ENCODE data around the gene SH2D2A. TPM values are rescaled to one million over a fixed set of nuclear protein-coding genes. Genes with fewer than 3 reads are reported as not detected.

The SH2D2A gene
- total RNA-seq, 1 donor from 2014 or later = 2.2 TPM

DNA sequence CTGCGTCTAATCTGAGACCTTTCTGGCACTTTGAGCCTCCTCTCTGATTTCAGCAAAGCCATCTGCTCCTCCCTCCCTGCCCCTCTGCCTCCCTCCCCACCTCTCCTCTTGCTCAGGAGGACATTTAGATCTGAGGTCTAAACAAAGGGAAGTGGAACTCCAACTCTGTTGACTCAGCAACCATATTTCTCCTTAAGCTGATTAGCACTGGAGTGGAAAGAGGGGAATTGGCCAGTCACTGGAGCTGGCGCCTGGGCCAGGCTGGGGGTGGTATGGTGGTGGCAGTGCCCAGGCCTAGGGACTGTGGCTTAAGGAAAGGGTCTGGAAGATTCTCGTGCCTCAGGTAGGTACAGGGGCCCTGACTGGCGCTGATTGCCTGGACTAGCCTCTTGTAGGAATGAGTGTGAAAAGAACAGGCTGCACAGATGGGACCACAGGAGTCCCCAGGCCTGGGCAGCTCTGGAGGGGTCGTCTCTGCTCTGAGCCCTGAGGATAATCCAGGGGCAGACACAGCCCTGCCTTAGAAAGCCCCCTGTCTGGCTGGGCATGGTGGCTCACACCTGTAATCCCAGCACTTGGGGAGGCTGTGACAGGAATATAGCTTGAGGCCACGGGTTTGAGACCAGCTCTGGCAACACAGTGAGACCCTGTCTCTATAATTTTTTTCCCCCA lies 11.9 kb downstream of the SH2D2A start:
- H3K4me1 Mint-ChIP-seq (ENCODE audit: unreplicated experiment) = peaks cover 45% of the 10 kb centered on the region
- DNase-seq (ENCODE audit: extremely low spot score, unreplicated experiment) = no peak
- H3K27ac Mint-ChIP-seq = peak overlapping the region; percentile 63
- TF ChIP-seq, protein P1, sequence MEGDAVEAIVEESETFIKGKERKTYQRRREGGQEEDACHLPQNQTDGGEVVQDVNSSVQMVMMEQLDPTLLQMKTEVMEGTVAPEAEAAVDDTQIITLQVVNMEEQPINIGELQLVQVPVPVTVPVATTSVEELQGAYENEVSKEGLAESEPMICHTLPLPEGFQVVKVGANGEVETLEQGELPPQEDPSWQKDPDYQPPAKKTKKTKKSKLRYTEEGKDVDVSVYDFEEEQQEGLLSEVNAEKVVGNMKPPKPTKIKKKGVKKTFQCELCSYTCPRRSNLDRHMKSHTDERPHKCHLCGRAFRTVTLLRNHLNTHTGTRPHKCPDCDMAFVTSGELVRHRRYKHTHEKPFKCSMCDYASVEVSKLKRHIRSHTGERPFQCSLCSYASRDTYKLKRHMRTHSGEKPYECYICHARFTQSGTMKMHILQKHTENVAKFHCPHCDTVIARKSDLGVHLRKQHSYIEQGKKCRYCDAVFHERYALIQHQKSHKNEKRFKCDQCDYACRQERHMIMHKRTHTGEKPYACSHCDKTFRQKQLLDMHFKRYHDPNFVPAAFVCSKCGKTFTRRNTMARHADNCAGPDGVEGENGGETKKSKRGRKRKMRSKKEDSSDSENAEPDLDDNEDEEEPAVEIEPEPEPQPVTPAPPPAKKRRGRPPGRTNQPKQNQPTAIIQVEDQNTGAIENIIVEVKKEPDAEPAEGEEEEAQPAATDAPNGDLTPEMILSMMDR (conservative IDR thresholded peaks at IDR 0.05) = no peak
- H3K4me3 Mint-ChIP-seq = peak overlapping the region; percentile 7
- H3K9me3 Mint-ChIP-seq = no peaks in the 10 kb centered on the region
- peaks cover 16% of the 10 kb centered on the region for H3K36me3 Mint-ChIP-seq
- H3K27me3 Mint-ChIP-seq = peaks cover 10% of the 10 kb centered on the region

DNA sequence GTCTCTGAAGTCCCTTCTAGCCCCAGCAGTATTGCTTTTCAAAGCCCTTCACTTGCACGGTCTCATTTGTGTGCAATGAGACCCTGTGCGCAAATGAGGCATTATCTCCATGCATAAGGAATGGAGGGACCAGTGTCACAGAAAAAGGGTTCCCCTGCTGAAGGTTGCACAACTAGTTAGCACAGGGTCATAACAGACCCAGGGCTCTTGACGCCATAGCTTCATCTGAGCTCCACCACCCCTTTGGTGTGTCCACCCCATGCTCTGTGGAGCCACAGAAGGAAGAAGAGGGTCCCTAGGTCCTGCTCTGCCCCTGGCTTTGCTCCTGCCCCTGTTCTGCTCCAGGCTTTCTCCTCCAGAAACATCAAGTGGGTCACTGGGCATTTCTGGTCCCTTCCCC lies 12.6 kb downstream of the SH2D2A start:
- peak overlapping the region; percentile 7 for H3K4me3 Mint-ChIP-seq
- peaks cover 10% of the 10 kb centered on the region for H3K27me3 Mint-ChIP-seq
- peaks cover 16% of the 10 kb centered on the region for H3K36me3 Mint-ChIP-seq

DNA sequence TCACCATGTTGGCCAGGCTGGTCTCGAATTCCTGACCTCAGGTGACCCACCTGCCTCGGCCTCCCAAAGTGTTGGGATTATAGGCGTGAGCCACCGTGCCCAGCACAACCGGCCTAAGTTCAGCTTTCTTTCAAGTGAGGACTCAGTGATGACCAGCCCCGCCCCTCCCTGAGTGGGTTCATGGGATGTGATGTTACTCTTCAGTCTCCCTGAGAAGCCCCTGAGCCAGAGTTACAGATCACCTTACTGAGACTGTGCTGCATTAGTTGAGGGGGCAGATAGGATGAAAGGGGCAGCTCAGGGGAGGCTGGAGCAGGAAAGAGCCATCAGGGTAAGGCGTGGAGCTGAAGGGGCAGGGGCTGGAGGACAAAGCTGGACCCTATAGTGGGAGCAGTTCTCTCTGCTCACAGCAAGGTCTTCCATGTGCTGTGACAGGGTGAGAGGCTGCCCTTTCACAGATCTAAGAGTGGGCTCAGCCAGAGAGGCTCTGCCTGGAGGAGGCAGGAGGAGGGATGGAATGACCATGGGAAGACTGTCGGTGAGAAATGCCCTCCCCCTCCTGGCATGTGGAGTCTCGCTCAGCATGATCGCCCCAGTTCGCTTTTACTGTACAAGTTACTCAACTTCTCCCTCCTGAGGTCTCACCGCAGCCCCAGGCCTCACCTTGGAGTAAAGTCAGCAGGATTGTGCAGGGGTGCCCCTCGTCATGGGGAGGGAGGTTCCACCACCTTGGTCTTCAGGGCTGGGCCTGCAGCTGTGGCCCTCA lies 13.4 kb downstream of the SH2D2A start:
- Mint-ChIP-seq H3K9me3 (no peaks in the 10 kb centered on the region), H3K27ac (peak overlapping the region; percentile 48), H3K4me3 (no peak overlapping the region), H3K27me3 (peaks cover 10% of the 10 kb centered on the region), H3K36me3 (peaks cover 16% of the 10 kb centered on the region), H3K4me1 (ENCODE audit: unreplicated experiment) (peaks cover 47% of the 10 kb centered on the region)
- TF ChIP-seq, protein P1 (conservative IDR thresholded peaks at IDR 0.05) = no peak
- no peak for DNase-seq (ENCODE audit: extremely low spot score, unreplicated experiment)

More for the DNA sequence above, 12.6 kb downstream of the SH2D2A start:
- H3K4me1 Mint-ChIP-seq (ENCODE audit: unreplicated experiment) = peaks cover 47% of the 10 kb centered on the region
- no peak for DNase-seq (ENCODE audit: extremely low spot score, unreplicated experiment)
- TF ChIP-seq, protein P1 (conservative IDR thresholded peaks at IDR 0.05) = no peak
- H3K9me3 Mint-ChIP-seq = no peaks in the 10 kb centered on the region
- H3K27ac Mint-ChIP-seq = no peak overlapping the region

GRCh38 chr1:156802421-156802935 lies 14.2 kb downstream of the SH2D2A start:
- TF ChIP-seq, protein P1 (conservative IDR thresholded peaks at IDR 0.05) = no peak
- H3K27ac Mint-ChIP-seq = no peak overlapping the region
- H3K9me3 Mint-ChIP-seq = no peaks in the 10 kb centered on the region

DNA sequence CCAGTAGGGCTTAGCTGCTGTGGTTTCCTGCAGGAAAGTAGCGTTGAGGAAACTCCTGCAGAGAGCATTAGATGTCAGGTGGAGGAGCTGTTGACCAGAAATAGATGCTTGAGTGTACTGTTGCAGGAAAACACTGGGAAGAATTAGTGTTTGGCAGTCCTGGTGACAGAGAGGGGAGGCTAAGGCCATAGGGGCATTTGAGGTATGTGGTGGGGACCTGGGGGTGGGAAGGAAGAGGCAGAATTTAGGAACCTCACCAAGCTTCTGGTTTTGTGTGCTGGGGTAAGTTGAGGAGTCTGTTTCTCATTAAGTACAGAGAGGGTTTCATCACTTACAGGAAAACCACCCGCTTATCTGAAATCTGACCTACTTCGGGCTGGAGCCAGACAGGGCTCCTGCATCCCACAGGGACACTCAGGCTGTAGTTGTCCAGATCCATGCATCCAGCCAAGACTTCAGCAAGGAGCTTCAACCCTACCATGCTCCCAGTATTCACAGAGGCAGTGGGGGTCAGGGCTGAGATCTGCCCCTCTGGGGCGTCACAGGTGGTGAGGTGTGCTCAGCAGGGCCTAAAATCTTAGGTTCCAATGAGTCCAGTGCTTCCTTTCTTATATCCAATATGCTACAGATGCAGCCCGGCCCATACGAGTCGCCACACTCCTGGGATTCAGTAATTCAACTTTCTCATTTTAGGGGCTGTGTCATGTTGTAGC lies 15.1 kb downstream of the SH2D2A start:
- Mint-ChIP-seq H3K9me3 (no peaks in the 10 kb centered on the region), H3K4me1 (ENCODE audit: unreplicated experiment) (peaks cover 53% of the 10 kb centered on the region), H3K36me3 (peaks cover 20% of the 10 kb centered on the region), H3K4me3 (peak overlapping the region; percentile 34), H3K27me3 (no peaks in the 10 kb centered on the region), H3K27ac (no peak overlapping the region)
- TF ChIP-seq, protein P1 (conservative IDR thresholded peaks at IDR 0.05) = no peak
- DNase-seq (ENCODE audit: extremely low spot score, unreplicated experiment) = no peak

More at GRCh38 chr1:156802421-156802935, 14.2 kb downstream of the SH2D2A start:
- H3K27me3 Mint-ChIP-seq = peaks cover 2% of the 10 kb centered on the region
- peaks cover 48% of the 10 kb centered on the region for H3K4me1 Mint-ChIP-seq (ENCODE audit: unreplicated experiment)
- no peak for DNase-seq (ENCODE audit: extremely low spot score, unreplicated experiment)
- no peak overlapping the region for H3K4me3 Mint-ChIP-seq
- H3K36me3 Mint-ChIP-seq = peaks cover 17% of the 10 kb centered on the region

Measured in type B pancreatic cell (in vitro differentiated cells).